H1 (cell line): ENCODE data around the gene NFASC. TPM values are rescaled to one million over a fixed set of nuclear protein-coding genes. Genes with fewer than 3 reads are reported as not detected.

Source experiments
- CTCF ChIA-PET: fragments of 300-600 bp; sonication (Branson Sonifier 250); formaldehyde crosslinking; loops from one replicate; lab custom pipeline; 2021; ENCODE audit not compliant: partially characterized antibody; lab: Charles Lee
- POLR2A ChIA-PET: fragments of 300-600 bp; sonication (Branson Sonifier 250); formaldehyde crosslinking; loops from one replicate; lab custom pipeline; 2021; ENCODE audit warnings: inconsistent platforms; ENCODE audit not compliant: partially characterized antibody; lab: Charles Lee
- DNase-seq, 2 experiments: peaks; one replicate each; pipeline versions ENCODE4 v3.0.0 to v3.0.0-alpha.2; 2010 to 2022; ENCODE audit warnings: low spot score in 2 of 2, low read depth in 1 of 2, mixed read lengths in 1 of 2
- FAIRE-seq: peaks from 2 replicates; lab custom pipeline; 2011; peaks lifted over from hg19 to GRCh38; lab: Jason Lieb, UNC
- H2AFZ ChIP-seq: 2 replicates; pipeline ENCODE4 v1.8.1; 2012; ENCODE audit warnings: low read length, inconsistent platforms
- H2AK5ac ChIP-seq: 2 replicates; pipeline ENCODE4 v1.6.1; 2013; ENCODE audit warnings: low read depth, low read length
- H2BK120ac ChIP-seq: replicated peaks from 2 replicates; pipeline ENCODE3; 2013; ENCODE audit warnings: low read depth, low read length, inconsistent platforms
- H2BK12ac ChIP-seq: 2 replicates; pipeline ENCODE4 v1.6.1; 2013; ENCODE audit warnings: low read depth, low read length
- H2BK15ac ChIP-seq: 2 replicates; pipeline ENCODE4 v1.6.1; 2013; ENCODE audit warnings: low read length
- H2BK20ac ChIP-seq: 2 replicates; pipeline ENCODE4 v1.6.1; 2013; ENCODE audit warnings: low read length
- H2BK5ac ChIP-seq: 2 replicates; pipeline ENCODE4 v1.6.1; 2013; ENCODE audit warnings: low read depth, low read length
- H3K14ac ChIP-seq: 2 replicates; pipeline ENCODE4 v1.6.1; 2013; ENCODE audit warnings: inconsistent platforms; ENCODE audit not compliant: insufficient read length
- H3K18ac ChIP-seq: 2 replicates; pipeline ENCODE4 v1.6.1; 2013; ENCODE audit warnings: low read length; ENCODE audit errors: extremely low read depth
- H3K23ac ChIP-seq: 2 replicates; pipeline ENCODE4 v1.6.1; 2013; ENCODE audit warnings: inconsistent platforms; ENCODE audit not compliant: insufficient read length
- H3K23me2 ChIP-seq: 2 replicates; pipeline ENCODE4 v1.6.1; 2013; ENCODE audit warnings: low read depth, low read length
- H3K27ac ChIP-seq: 2 replicates; pipeline ENCODE4 v1.6.1; 2011; ENCODE audit warnings: low read depth, low read length, inconsistent platforms
- H3K27me3 ChIP-seq, 4 experiments: replicated peaks in 1 of 4; 1 replicate in 1 of 4; 2 replicates in 3 of 4; pipeline versions ENCODE4 v1.6.1 to v1.8.1; 2011 to 2013; ENCODE audit warnings: low read length in 3 of 4, mild to moderate bottlenecking in 3 of 4, inconsistent platforms in 2 of 4, mixed read lengths in 2 of 4, moderate library complexity in 1 of 4; ENCODE audit not compliant: control insufficient read depth in 3 of 4, insufficient read depth in 3 of 4; ENCODE audit errors: extremely low read depth in 1 of 4
- H3K36me3 ChIP-seq, 4 experiments: 2 replicates each; pipeline versions ENCODE4 v1.6.1 to v1.8.1; 2011 to 2013; ENCODE audit warnings: mild to moderate bottlenecking in 4 of 4, low read length in 3 of 4, moderate library complexity in 2 of 4, control low read depth in 1 of 4, inconsistent platforms in 1 of 4; ENCODE audit not compliant: insufficient read depth in 4 of 4, control insufficient read depth in 2 of 4
- H3K4ac ChIP-seq: replicated peaks from 2 replicates; pipeline ENCODE3; 2013; ENCODE audit warnings: low read length, low read depth, mixed read lengths, inconsistent platforms; ENCODE audit not compliant: insufficient read length
- H3K4me1 ChIP-seq, 4 experiments: replicated peaks in 1 of 4; 1 replicate in 1 of 4; 2 replicates in 3 of 4; pipeline versions ENCODE4 v1.6.1 to v1.8.1; 2011 to 2013; ENCODE audit warnings: low read length in 3 of 4, inconsistent platforms in 2 of 4, mixed read lengths in 1 of 4; ENCODE audit not compliant: insufficient read depth in 4 of 4, control insufficient read depth in 3 of 4
- H3K4me2 ChIP-seq, 2 experiments: 2 replicates each; pipeline versions ENCODE4 v1.6.1 to v1.8.1; 2011 to 2013; ENCODE audit warnings: low read depth in 2 of 2, low read length in 2 of 2, control low read depth in 1 of 2, inconsistent platforms in 1 of 2, mild to moderate bottlenecking in 1 of 2; ENCODE audit not compliant: insufficient read depth in 1 of 2
- H3K4me3 ChIP-seq, 4 experiments: fragments of 200-600, 300-600 bp in 1 of 4; sonication (generic), shearing (Covaris generic), sonication (Bioruptor Twin) in 1 of 4; 2 replicates each; pipeline versions ENCODE4 v1.5.1 to v1.8.1; 2011 to 2016; ENCODE audit warnings: low read length in 4 of 4, low read depth in 3 of 4, control low read depth in 2 of 4, inconsistent platforms in 2 of 4, mild to moderate bottlenecking in 2 of 4, mixed read lengths in 1 of 4, moderate library complexity in 1 of 4; ENCODE audit not compliant: insufficient read depth in 2 of 4; ENCODE audit errors: extremely low read depth in 1 of 4
- H3K56ac ChIP-seq: replicated peaks from 2 replicates; pipeline ENCODE3; 2013; ENCODE audit warnings: low read depth, mild to moderate bottlenecking, mixed read lengths, low read length, inconsistent platforms; ENCODE audit not compliant: insufficient read length
- H3K79me1 ChIP-seq: 2 replicates; pipeline ENCODE4 v1.6.1; 2013; ENCODE audit warnings: low read depth, low read length, control low read depth
- H3K79me2 ChIP-seq, 2 experiments: 2 replicates each; pipeline versions ENCODE4 v1.6.1 to v1.8.1; 2012 to 2013; ENCODE audit warnings: low read length in 2 of 2, mild to moderate bottlenecking in 2 of 2, inconsistent platforms in 1 of 2; ENCODE audit not compliant: insufficient read depth in 2 of 2, control insufficient read depth in 1 of 2
- H3K9ac ChIP-seq, 4 experiments: replicated peaks in 1 of 4; 1 replicate in 1 of 4; 2 replicates in 3 of 4; pipeline versions ENCODE4 v1.6.1 to v1.8.1; 2011 to 2013; ENCODE audit warnings: low read depth in 3 of 4, low read length in 3 of 4, control low read depth in 2 of 4, mild to moderate bottlenecking in 2 of 4, moderate library complexity in 2 of 4, inconsistent platforms in 1 of 4; ENCODE audit errors: extremely low read depth in 1 of 4
- H3K9me3 ChIP-seq, 2 experiments: 2 replicates each; pipeline versions ENCODE4 v1.6.1 to v1.8.1; 2012 to 2013; ENCODE audit warnings: mild to moderate bottlenecking in 2 of 2, moderate library complexity in 2 of 2, control low read depth in 1 of 2, inconsistent platforms in 1 of 2, low read depth in 1 of 2, low read length in 1 of 2, mixed read lengths in 1 of 2; ENCODE audit not compliant: insufficient read depth in 2 of 2
- H4K20me1 ChIP-seq, 2 experiments: replicated peaks in 1 of 2; 2 replicates each; pipeline versions ENCODE3 to v1.8.1; 2011 to 2013; ENCODE audit warnings: inconsistent platforms in 2 of 2, low read length in 2 of 2, mild to moderate bottlenecking in 1 of 2; ENCODE audit not compliant: insufficient read depth in 2 of 2, control insufficient read depth in 1 of 2
- H4K5ac ChIP-seq: 2 replicates; pipeline ENCODE4 v1.6.1; 2013; ENCODE audit warnings: low read length, low read depth, mixed read lengths, inconsistent platforms; ENCODE audit not compliant: insufficient read length
- H4K8ac ChIP-seq: 2 replicates; pipeline ENCODE4 v1.8.0; 2013; ENCODE audit warnings: mild to moderate bottlenecking, moderate library complexity, low read length, inconsistent platforms; ENCODE audit not compliant: insufficient read depth; ENCODE audit errors: extremely low read depth
- H4K91ac ChIP-seq: replicated peaks from 2 replicates; pipeline ENCODE3; 2013; ENCODE audit warnings: low read length, mixed read lengths, inconsistent platforms; ENCODE audit not compliant: insufficient read length
- EGR1 ChIP-seq: IDR thresholded peaks from 2 replicates; pipeline ENCODE4 v1.6.1; 2011; ENCODE audit warnings: low read depth, low read length, borderline replicate concordance
- EZH2 ChIP-seq: fragments of 200-600 bp; sonication (generic); IDR thresholded peaks from 2 replicates; pipeline ENCODE4 v1.7.1; 2012; ENCODE audit warnings: low read depth, mild to moderate bottlenecking, moderate library complexity, low read length, inconsistent platforms; ENCODE audit not compliant: severe bottlenecking
- HDAC6 ChIP-seq: IDR thresholded peaks from one replicate; pipeline ENCODE4 v1.7.1; 2012; ENCODE audit warnings: low read depth, mild to moderate bottlenecking, inconsistent platforms, low read length, moderate library complexity
- JUN ChIP-seq: IDR thresholded peaks from 2 replicates; pipeline ENCODE4 v1.6.1; 2011; ENCODE audit warnings: low read depth, mild to moderate bottlenecking, improper control_type of control experiment, low read length
- JUND ChIP-seq: IDR thresholded peaks from 2 replicates; pipeline ENCODE4 v1.6.1; 2011; ENCODE audit warnings: mild to moderate bottlenecking, improper control_type of control experiment, low read length
- RNF2 ChIP-seq: fragments of 200-900, 300-1000 bp; sonication (generic); IDR thresholded peaks from 2 replicates; pipeline ENCODE4 v1.7.1; 2016; ENCODE audit warnings: borderline replicate concordance, low read depth, mild to moderate bottlenecking, antibody characterized with exemption, low read length; ENCODE audit not compliant: poor library complexity, severe bottlenecking; ENCODE audit errors: missing control alignments
- SP4 ChIP-seq: IDR thresholded peaks from 2 replicates; pipeline ENCODE4 v1.6.1; 2012; ENCODE audit warnings: low read length, inconsistent platforms
- SUZ12 ChIP-seq: fragments of 200-600 bp; sonication (generic); IDR thresholded peaks from 2 replicates; pipeline ENCODE4 v1.6.1; 2012; ENCODE audit warnings: mild to moderate bottlenecking, inconsistent platforms, low read length, moderate library complexity, mixed read lengths
- WGBS, 2 experiments: shearing (Covaris generic) in 1 of 2; methylation state at CpG; one replicate each; pipeline versions ENCODE4 v1.1.6 to v1.1.7; 2013 to 2015; ENCODE audit warnings: low lambda C conversion rate in 2 of 2, mixed read lengths in 2 of 2, inconsistent platforms in 1 of 2, low coverage in 1 of 2, missing lambda C conversion rate in 1 of 2; ENCODE audit not compliant: insufficient replicate concordance in 2 of 2, insufficient coverage in 1 of 2, insufficient read length in 1 of 2; ENCODE audit errors: extremely low coverage in 1 of 2, missing lambda C conversion rate in 1 of 2; 5-methylcytosine and 5-hydroxymethylcytosine counted together
- polyA plus RNA-seq, 7 experiments: library from polyadenylated mRNA; depleted of rRNA in 3 of 7; stranded (reverse) in 5 of 7; unstranded in 2 of 7; fragments of >200 nt in 5 of 7; fragments of 200-250 nt in 2 of 7; gene quantifications; 1 replicate in 5 of 7; 2 replicates in 1 of 7; 4 replicates in 1 of 7; pipeline versions ENCODE4 v1.2.1 to v1.2.3, GENCODE V29; 2011 to 2013; ENCODE audit warnings: missing spikeins in 2 of 7, mixed read lengths in 2 of 7
- total RNA-seq: library from RNA; stranded (reverse); fragmentation: NEBNext Ultra II Directional; extraction: Animal tissue kit (Norgen Biotek cat#: 25700); gene quantifications from 2 replicates; pipeline ENCODE4 v1.2.1, GENCODE V29; 2021
- TF ChIP-seq, protein P1 (sequence below): IDR thresholded peaks from 2 replicates; pipeline ENCODE4 v1.6.1; 2012; ENCODE audit warnings: low read length, inconsistent platforms

NFASC gene
- total and polyA plus RNA-seq, 2 of the 8 experiments (the other 6 are each of a cell fraction or from before 2014, with no cell fraction given): 5.0 to 15.2 TPM

DNA sequence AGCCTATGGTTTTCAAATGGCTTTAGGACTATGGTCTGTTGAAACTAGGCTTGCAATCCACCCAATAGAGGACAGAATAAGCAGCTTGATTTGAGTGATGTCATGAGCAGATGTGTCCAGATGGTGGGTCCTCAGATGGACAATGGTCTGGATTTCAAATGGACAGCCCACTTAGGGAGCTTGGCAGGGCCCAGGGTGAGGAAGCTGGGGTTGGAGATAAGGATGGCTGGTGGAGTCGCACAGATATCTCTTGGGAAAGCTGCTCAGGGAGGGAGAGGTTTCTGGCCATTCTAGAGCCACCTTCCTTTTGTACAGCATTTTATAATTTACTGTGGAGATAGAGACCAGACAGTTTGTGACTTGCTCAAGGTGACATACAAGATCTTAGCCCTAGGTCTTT lies 55.0 kb downstream of the NFASC start:
- no peak for FAIRE-seq
- Histone ChIP-seq H2BK120ac (no peak overlapping the region), H2BK15ac (no peak overlapping the region), H3K4me2 (no peak overlapping the region), H3K9ac (no peak overlapping the region), H3K79me1 (no peaks in the 10 kb centered on the region), H4K20me1 (no peaks in the 10 kb centered on the region), H2BK5ac (no peak overlapping the region; the same call in 1 of the 2 replicates), H3K4ac (no peak overlapping the region), H2BK12ac (peak overlapping the region; percentile 10; the same call in 1 of the 2 replicates), H2BK20ac (peak overlapping the region; percentile 53; the same call in 1 of the 2 replicates), H3K14ac (no peak overlapping the region), H3K56ac (no peak overlapping the region), H3K27me3 (no peaks in the 10 kb centered on the region), H3K9me3 (no peaks in the 10 kb centered on the region), H3K4me3 (no peak overlapping the region), H2AK5ac (no peak overlapping the region), H3K27ac (0 out of 2 replicates have a peak overlapping the region, but pooled peaks have one; percentile 6), H3K36me3 (no peaks in the 10 kb centered on the region), H2AFZ (no peak overlapping the region), H4K8ac (no peak overlapping the region), H3K4me1 (peaks cover 28 to 49% (median 42%) of the 10 kb centered on the region in 4 experiments), H3K23ac (no peak overlapping the region), H4K5ac (no peak overlapping the region), H4K91ac (no peak overlapping the region), H3K23me2 (no peaks in the 10 kb centered on the region), H3K79me2 (no peaks in the 10 kb centered on the region), H3K18ac (no peak overlapping the region)
- no peak for DNase-seq
- CTCF ChIA-PET: interaction anchor here (0.8 to 3.9 kb wide), 7 partner anchors 10 to 136 kb away, joined by 3 to 50 read pairs (median 4); no protein-coding TSS in a partner anchor
- no peak for TF ChIP-seq EZH2
- no peak for TF ChIP-seq SUZ12
- TF ChIP-seq SP4: no peak
- no peak for TF ChIP-seq JUN
- TF ChIP-seq RNF2: no peak
- TF ChIP-seq EGR1: no peak
- TF ChIP-seq, protein P1, sequence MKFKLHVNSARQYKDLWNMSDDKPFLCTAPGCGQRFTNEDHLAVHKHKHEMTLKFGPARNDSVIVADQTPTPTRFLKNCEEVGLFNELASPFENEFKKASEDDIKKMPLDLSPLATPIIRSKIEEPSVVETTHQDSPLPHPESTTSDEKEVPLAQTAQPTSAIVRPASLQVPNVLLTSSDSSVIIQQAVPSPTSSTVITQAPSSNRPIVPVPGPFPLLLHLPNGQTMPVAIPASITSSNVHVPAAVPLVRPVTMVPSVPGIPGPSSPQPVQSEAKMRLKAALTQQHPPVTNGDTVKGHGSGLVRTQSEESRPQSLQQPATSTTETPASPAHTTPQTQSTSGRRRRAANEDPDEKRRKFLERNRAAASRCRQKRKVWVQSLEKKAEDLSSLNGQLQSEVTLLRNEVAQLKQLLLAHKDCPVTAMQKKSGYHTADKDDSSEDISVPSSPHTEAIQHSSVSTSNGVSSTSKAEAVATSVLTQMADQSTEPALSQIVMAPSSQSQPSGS: no peak
- TF ChIP-seq HDAC6: no peak
- no peak for TF ChIP-seq JUND
- POLR2A ChIA-PET: interaction anchor here (1.8 to 3.0 kb wide), 2 partner anchors 16 to 98 kb away, joined by 5 to 10 read pairs; no protein-coding TSS in a partner anchor
- WGBS, 2 experiments: 86% methylated on average over 1 of the region's 1 CpG; no CpG with 5 or more reads in 1 of the 2 experiments
